ENCODE results near the gene NREP.

GRCh38 chr5:111800351-111800750 is 43.4 kb upstream of the NREP start:
- TF ChIP-seq CTCF (IDR thresholded peaks at IDR 0.05; ENCODE audit: borderline replicate concordance, extremely low read depth, low read length, poor library complexity, severe bottlenecking): no peak
- no peak for TF ChIP-seq EZH2 (IDR thresholded peaks at IDR 0.05; ENCODE audit: borderline replicate concordance, low read depth, low read length, severe bottlenecking)
